Measurements from ENCODE around the gene DNAH14. TPM values are rescaled to one million over a fixed set of nuclear protein-coding genes. Genes with fewer than 3 reads are reported as not detected.

The DNAH14 gene
- total and polyA plus RNA-seq, 2 donors (not counting 1 experiment from before 2014, with no cell fraction given), result not detected

DNA sequence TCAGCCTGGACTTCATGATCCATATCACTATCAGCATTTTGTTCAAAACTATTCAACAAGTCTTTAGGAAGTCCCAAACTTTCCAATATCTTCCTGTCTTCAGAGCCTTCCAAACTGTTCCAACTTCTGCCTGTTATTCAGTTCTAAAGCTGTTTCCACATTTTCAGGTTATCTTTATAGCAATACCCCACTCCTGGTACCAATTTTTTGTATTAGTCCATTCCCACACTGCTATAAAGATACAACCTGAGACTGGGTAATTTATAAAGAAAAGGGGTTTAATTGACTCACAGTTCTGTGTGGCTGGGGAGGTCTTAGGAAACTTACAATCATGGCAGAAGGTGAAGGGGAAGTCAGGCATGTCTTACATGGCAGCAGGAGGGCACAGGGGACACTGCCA is 18.3 kb upstream of the DNAH14 start:
- H2AFZ ChIP-seq (ENCODE audit: insufficient read depth, low read depth, low read length, poor library complexity, severe bottlenecking), result no peak overlapping the region
- H3K9ac ChIP-seq (ENCODE audit: low read length), result no peak overlapping the region
- no peak for TF ChIP-seq EZH2 (IDR thresholded peaks at IDR 0.05; ENCODE audit: borderline replicate concordance, insufficient read depth, low read depth, low read length, poor library complexity, severe bottlenecking)
- TF ChIP-seq, protein P1, sequence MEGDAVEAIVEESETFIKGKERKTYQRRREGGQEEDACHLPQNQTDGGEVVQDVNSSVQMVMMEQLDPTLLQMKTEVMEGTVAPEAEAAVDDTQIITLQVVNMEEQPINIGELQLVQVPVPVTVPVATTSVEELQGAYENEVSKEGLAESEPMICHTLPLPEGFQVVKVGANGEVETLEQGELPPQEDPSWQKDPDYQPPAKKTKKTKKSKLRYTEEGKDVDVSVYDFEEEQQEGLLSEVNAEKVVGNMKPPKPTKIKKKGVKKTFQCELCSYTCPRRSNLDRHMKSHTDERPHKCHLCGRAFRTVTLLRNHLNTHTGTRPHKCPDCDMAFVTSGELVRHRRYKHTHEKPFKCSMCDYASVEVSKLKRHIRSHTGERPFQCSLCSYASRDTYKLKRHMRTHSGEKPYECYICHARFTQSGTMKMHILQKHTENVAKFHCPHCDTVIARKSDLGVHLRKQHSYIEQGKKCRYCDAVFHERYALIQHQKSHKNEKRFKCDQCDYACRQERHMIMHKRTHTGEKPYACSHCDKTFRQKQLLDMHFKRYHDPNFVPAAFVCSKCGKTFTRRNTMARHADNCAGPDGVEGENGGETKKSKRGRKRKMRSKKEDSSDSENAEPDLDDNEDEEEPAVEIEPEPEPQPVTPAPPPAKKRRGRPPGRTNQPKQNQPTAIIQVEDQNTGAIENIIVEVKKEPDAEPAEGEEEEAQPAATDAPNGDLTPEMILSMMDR (IDR thresholded peaks at IDR 0.05), result no peak
- H3K4me1 Mint-ChIP-seq, result no peaks in the 10 kb centered on the region
- no peak overlapping the region for H3K4me3 ChIP-seq (ENCODE audit: control extremely low read depth in 1 of 5, extremely low read depth in 1 of 5, insufficient read depth in 1 of 5, low read depth in 2 of 5, low read length in 4 of 5)
- H3K9me3 ChIP-seq (ENCODE audit: control extremely low read depth in 1 of 3, control insufficient read depth in 2 of 3, insufficient read depth in 1 of 3, low read length in 2 of 3), result peaks cover 4 to 15% (median 14%) of the 10 kb centered on the region in 3 donors
- peaks cover 4% of the 10 kb centered on the region for H3K27me3 Mint-ChIP-seq
- H3K4me3 Mint-ChIP-seq, result no peak overlapping the region
- H4K20me1 ChIP-seq (ENCODE audit: control insufficient read depth, insufficient read depth, low read length, poor library complexity, severe bottlenecking), result no peaks in the 10 kb centered on the region
- H3K36me3 ChIP-seq (replicated peaks in 1 of 2; ENCODE audit: control extremely low read depth in 1 of 2, control insufficient read depth in 1 of 2, extremely low read depth in 1 of 2, insufficient read depth in 2 of 2, low read length in 1 of 2), result no peaks in the 10 kb centered on the region
- H3K27me3 ChIP-seq (replicated peaks in 1 of 4; ENCODE audit: control extremely low read depth in 1 of 4, control insufficient read depth in 3 of 4, insufficient read depth in 4 of 4, low read length in 3 of 4), result no peaks in the 10 kb centered on the region
- POLR2A ChIA-PET, result no interaction called here
- ATAC-seq (ENCODE audit: low read depth), result no peak
- no peaks in the 10 kb centered on the region for H3K79me2 ChIP-seq (ENCODE audit: control insufficient read depth, insufficient read depth, low read length)
- DNase-seq, result no peak
- peaks cover 12% of the 10 kb centered on the region for H3K9me3 Mint-ChIP-seq (ENCODE audit: insufficient read depth)
- intact Hi-C loops (cut with micrococcal nuclease), result no loop called here
- no peak overlapping the region for H3K27ac ChIP-seq (ENCODE audit: low read length in 2 of 2)
- no peaks in the 10 kb centered on the region for H3K4me1 ChIP-seq (ENCODE audit: control insufficient read depth in 2 of 2, insufficient read depth in 2 of 2, low read length in 2 of 2)
- no peak overlapping the region for H3K27ac Mint-ChIP-seq
- H3K4me2 ChIP-seq (replicated peaks; ENCODE audit: low read depth, low read length, poor library complexity, severe bottlenecking), result no peak overlapping the region
- CTCF ChIA-PET, result no interaction called here

DNA sequence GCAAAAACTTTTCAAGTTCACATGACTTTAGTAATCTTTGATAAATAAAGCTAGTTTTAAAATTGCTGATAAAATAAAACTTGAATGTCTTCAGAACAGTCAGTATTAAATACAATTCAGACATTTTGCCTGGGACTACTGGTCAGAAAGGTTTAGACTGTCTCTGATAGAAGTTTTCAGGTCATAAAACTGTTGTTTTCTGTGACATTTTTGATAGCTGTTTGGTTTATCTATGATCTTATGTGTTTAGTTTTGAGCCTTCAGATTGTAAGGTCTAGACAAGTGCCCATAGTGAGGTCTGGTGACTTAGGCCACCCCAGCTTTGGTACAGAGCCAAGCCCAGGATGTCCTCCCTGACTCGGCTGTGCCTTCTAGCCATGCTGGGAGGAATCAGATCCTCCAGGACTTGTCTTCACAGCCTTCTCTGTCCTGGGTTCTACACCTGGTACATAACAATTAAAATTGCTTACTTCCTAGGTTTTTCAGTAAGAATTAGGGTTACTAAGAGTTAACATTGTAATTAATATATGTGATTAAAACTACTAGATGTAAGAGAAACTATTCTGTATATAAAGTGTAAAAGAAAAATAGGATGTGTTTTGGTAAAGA is 15.1 kb upstream of the DNAH14 start:
- DNase-seq (no peak), ATAC-seq (ENCODE audit: low read depth) (no peak)
- ChIA-PET CTCF (no interaction called here), POLR2A (no interaction called here)
- TF ChIP-seq, protein P1 (IDR thresholded peaks at IDR 0.05), result no peak
- TF ChIP-seq EZH2 (IDR thresholded peaks at IDR 0.05; ENCODE audit: borderline replicate concordance, insufficient read depth, low read depth, low read length, poor library complexity, severe bottlenecking), result no peak
- peaks cover 16% of the 10 kb centered on the region for H3K27me3 Mint-ChIP-seq
- Histone ChIP-seq H3K4me3 (ENCODE audit: control extremely low read depth in 1 of 5, extremely low read depth in 1 of 5, insufficient read depth in 1 of 5, low read depth in 2 of 5, low read length in 4 of 5) (no peak overlapping the region), H3K27me3 (replicated peaks in 1 of 4; ENCODE audit: control extremely low read depth in 1 of 4, control insufficient read depth in 3 of 4, insufficient read depth in 4 of 4, low read length in 3 of 4) (no peaks in the 10 kb centered on the region), H3K9me3 (ENCODE audit: control extremely low read depth in 1 of 3, control insufficient read depth in 2 of 3, insufficient read depth in 1 of 3, low read length in 2 of 3) (peaks cover 4 to 15% (median 14%) of the 10 kb centered on the region in 3 donors), H3K9ac (ENCODE audit: low read length) (no peak overlapping the region), H4K20me1 (ENCODE audit: control insufficient read depth, insufficient read depth, low read length, poor library complexity, severe bottlenecking) (no peaks in the 10 kb centered on the region), H2AFZ (ENCODE audit: insufficient read depth, low read depth, low read length, poor library complexity, severe bottlenecking) (no peak overlapping the region), H3K4me2 (replicated peaks; ENCODE audit: low read depth, low read length, poor library complexity, severe bottlenecking) (no peak overlapping the region), H3K36me3 (replicated peaks in 1 of 2; ENCODE audit: control extremely low read depth in 1 of 2, control insufficient read depth in 1 of 2, extremely low read depth in 1 of 2, insufficient read depth in 2 of 2, low read length in 1 of 2) (no peaks in the 10 kb centered on the region), H3K4me1 (ENCODE audit: control insufficient read depth in 2 of 2, insufficient read depth in 2 of 2, low read length in 2 of 2) (no peaks in the 10 kb centered on the region), H3K27ac (ENCODE audit: low read length in 2 of 2) (no peak overlapping the region), H3K79me2 (ENCODE audit: control insufficient read depth, insufficient read depth, low read length) (no peaks in the 10 kb centered on the region)
- H3K4me1 Mint-ChIP-seq, result no peaks in the 10 kb centered on the region
- intact Hi-C loops (cut with micrococcal nuclease), result no loop called here
- no CpG with 5 or more reads among the region's 1 CpG for WGBS (ENCODE audit: insufficient coverage)
- H3K4me3 Mint-ChIP-seq, result no peak overlapping the region
- no peak overlapping the region for H3K27ac Mint-ChIP-seq
- peaks cover 14% of the 10 kb centered on the region for H3K9me3 Mint-ChIP-seq (ENCODE audit: insufficient read depth)

Measured in B cell (primary cell).